GM12865 (cell line): ENCODE results near the gene MED26.
A peak's percentile ranks its signal among the peaks of the same experiment; 100 is the strongest.

Experiments
- DNase-seq: peaks from one replicate; pipeline ENCODE4 v3.0.0; 2010; ENCODE audit warnings: low read depth
- H3K4me3 ChIP-seq: 2 replicates; pipeline ENCODE4 v1.5.1; 2011; ENCODE audit warnings: mild to moderate bottlenecking, low read depth, low read length, control low read depth
- TF ChIP-seq, protein P1 (sequence below): IDR thresholded peaks from 2 replicates; pipeline ENCODE4 v1.5.1; 2011; ENCODE audit warnings: low read length, control low read depth, low read depth, inconsistent platforms; ENCODE audit not compliant: insufficient read depth; ENCODE audit errors: missing control alignments

MED26 gene

DNA sequence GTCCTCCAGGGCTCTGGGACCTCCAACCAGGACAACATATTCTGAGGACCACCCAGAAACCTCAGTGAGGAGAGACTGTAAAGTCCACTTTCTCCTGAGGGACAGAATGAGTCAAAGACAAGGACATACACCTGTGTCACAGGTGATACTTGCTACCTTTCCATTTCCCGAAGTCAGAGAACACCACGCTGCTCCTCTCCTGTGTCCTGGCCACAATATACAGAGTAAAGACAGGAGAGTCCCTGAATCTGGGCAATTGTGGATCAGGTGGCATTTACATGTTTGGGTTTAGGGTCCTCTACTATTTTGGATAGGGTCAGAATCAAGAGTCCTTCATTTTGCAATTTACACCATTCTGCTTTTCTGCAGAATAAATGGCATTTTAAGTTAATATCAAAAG, 4.9 kb downstream of the MED26 start:
- DNase-seq, result no peak
- TF ChIP-seq, protein P1, sequence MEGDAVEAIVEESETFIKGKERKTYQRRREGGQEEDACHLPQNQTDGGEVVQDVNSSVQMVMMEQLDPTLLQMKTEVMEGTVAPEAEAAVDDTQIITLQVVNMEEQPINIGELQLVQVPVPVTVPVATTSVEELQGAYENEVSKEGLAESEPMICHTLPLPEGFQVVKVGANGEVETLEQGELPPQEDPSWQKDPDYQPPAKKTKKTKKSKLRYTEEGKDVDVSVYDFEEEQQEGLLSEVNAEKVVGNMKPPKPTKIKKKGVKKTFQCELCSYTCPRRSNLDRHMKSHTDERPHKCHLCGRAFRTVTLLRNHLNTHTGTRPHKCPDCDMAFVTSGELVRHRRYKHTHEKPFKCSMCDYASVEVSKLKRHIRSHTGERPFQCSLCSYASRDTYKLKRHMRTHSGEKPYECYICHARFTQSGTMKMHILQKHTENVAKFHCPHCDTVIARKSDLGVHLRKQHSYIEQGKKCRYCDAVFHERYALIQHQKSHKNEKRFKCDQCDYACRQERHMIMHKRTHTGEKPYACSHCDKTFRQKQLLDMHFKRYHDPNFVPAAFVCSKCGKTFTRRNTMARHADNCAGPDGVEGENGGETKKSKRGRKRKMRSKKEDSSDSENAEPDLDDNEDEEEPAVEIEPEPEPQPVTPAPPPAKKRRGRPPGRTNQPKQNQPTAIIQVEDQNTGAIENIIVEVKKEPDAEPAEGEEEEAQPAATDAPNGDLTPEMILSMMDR, result no peak
- no peak overlapping the region for H3K4me3 ChIP-seq

DNA sequence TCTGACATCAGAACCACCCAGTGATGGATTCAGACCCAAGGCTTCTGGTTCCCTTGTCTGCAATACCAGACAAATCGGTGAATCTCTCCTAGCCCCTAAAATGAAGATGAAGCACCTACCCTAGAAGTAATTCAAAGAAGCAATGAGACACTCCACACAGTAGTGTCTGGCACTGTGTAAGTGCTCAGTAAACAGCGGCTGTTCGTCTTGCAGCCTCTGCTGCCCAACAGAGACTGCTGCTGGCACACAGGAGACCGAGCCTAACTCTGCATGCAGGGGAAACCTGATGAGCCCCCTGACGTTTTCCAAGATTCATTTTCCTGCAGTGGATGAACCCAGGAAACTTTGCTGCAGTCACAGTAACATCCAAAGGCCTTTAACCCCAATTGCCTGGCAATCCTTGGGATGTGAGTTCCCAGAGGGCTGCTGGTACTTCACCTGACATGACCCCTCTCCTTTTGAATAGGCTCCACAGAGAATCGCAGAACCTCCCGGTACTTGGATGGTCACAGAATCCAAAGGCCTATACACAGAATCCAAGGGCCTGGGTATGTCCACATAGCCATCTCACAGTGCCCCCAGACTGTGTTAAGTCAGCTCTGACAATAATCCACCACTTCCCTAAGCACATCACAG, 6.7 kb downstream of the MED26 start:
- DNase-seq, result no peak
- no peak overlapping the region for H3K4me3 ChIP-seq
- TF ChIP-seq, protein P1, result no peak

DNA sequence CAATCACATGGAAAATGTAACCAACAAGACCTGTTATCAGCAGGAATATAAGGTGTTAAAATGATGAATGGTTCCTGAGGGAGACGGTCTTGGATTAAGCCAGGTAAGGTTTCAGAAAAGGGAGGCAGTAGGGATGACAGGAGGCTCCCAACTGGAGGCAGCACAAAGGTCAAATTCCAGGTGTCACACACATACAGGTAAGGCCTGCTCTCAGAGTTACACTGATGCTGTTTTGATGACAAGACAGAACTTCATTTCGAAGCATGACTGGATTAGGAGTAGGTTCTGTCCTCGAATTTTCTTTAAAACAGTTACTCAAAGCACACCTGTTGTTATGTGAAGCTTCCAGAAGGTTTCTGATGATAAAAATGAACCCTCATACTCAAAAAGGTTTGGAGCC, 7.4 kb downstream of the MED26 start:
- TF ChIP-seq, protein P1, result no peak
- DNase-seq, result no peak
- no peak overlapping the region for H3K4me3 ChIP-seq

DNA sequence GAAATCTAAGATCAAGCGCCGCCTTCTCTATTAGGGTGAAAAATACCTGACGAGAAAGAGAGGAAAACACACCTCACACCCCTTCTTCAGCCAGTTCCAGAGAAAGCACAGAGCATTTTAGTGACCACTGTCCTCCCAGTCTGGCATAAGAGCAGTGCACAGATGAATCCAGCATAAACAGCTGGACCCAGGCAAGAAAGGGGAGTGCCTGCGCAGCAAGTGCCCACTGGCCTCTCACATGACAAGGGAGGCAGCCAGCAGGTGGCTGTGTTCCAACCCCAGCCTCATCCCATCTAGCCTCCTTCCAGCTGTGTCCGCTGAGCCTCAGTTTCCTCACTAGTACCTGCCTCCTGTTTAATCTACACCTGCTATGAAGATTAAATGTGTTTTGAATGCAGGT, 8.0 kb downstream of the MED26 start:
- TF ChIP-seq, protein P1, result no peak
- DNase-seq, result no peak
- no peak overlapping the region for H3K4me3 ChIP-seq

DNA sequence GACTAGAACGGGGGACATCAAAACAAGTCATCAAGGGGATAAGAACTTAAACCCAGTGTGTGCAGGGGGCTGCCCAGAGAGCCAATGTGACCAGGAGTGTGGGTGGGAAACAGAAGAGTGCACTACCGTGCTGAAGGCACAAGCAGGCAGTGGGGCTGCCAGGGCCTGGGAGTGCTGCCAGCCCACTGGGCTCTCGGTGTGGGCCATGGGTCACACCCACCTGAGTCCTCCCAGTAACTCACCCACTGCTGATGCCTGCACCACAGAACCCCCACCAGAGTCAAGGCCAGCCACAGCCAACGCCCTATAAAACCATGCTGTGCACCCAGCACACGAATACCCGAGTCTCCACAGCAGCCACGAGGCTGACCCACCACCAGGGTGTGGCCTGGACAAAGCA, 8.5 kb downstream of the MED26 start:
- DNase-seq, result no peak
- TF ChIP-seq, protein P1, result no peak
- H3K4me3 ChIP-seq, result no peak overlapping the region

DNA sequence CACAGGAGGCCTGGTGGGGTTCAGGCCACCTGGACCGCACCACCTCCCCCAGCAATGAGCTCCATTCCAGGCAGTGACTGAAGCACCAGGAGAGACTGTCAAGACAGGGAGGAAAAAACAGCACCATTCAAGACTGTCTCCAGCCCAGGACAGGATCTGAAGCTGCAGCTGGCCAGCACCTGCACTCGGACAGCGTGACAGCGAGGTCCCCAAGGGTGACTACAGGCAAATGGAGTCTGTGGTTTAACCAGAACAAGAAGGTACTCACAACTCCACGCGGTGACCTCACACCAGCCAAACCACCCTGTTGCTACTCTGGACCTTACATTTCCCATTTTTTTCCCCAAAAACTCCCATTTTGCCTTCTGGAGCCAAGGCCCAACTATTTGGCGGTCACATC, 9.8 kb downstream of the MED26 start:
- H3K4me3 ChIP-seq, result no peak overlapping the region
- no peak for DNase-seq
- TF ChIP-seq, protein P1, result no peak

DNA sequence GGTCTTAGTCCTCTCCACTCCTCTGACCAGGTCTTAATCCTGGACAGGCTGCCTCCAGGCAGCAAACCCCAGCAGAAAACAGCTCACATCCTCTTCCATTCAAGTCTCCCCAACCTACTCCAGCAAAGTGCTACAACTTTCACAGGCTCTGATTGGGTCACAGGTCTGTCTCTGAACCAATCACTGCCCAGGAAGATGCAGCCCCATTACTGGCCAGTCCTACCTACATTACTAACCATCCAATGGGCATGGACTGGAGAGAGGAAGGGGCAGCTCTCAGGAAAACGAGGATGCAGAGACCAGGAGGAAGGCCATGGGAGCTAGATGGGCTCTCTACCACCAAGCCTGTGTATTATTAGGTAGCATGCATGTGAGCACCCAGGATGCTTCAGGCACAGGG, 12.2 kb downstream of the MED26 start:
- DNase-seq, result peak; percentile 45
- TF ChIP-seq, protein P1, result no peak
- H3K4me3 ChIP-seq, result no peak overlapping the region
